ENCODE measurements around the gene SULT1C3. TPM values are rescaled to one million over a fixed set of nuclear protein-coding genes. Genes with fewer than 3 reads are reported as not detected.

SULT1C3 gene
- total and polyA plus RNA-seq, 2 of the 13 experiments (the other 11 are each of a cell fraction or from before 2014, with no cell fraction given): not detected

DNA sequence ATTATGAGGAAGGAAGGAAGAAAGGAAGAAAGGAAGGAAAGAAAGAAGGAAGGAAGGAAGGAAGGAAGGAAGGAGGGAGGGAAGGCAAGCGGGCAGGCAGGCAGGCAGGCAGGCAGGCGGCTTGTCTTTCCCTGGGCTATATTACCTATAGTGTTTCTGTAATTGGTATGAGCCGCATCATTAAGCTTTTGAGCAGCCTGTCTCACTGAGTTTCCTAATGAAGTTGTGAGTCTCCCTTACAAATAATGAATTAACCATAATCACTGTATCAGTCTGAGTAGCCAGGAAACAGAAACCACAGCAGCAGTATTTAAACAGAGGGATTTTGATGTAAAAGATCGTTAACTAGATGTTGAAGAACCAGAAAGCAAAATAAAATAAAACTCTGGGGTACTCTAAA is 11.8 kb upstream of the SULT1C3 start (continued):
- TF ChIP-seq TRAFD1 (CRISPR knock-in tag; IDR thresholded peaks at IDR 0.05; ENCODE audit: borderline replicate concordance) (no peak), GABPA (IDR thresholded peaks at IDR 0.05; ENCODE audit: low read depth, low read length) (no peak), GABPA (CRISPR knock-in tag; IDR thresholded peaks at IDR 0.05; ENCODE audit: low read depth) (no peak), RXRA (CRISPR knock-in tag; IDR thresholded peaks at IDR 0.05) (no peak), EEA1 (CRISPR knock-in tag; IDR thresholded peaks at IDR 0.05; ENCODE audit: borderline replicate concordance) (no peak), GTF2F1 (IDR thresholded peaks at IDR 0.05; ENCODE audit: low read length) (no peak)
- TF ChIP-seq, protein P1, sequence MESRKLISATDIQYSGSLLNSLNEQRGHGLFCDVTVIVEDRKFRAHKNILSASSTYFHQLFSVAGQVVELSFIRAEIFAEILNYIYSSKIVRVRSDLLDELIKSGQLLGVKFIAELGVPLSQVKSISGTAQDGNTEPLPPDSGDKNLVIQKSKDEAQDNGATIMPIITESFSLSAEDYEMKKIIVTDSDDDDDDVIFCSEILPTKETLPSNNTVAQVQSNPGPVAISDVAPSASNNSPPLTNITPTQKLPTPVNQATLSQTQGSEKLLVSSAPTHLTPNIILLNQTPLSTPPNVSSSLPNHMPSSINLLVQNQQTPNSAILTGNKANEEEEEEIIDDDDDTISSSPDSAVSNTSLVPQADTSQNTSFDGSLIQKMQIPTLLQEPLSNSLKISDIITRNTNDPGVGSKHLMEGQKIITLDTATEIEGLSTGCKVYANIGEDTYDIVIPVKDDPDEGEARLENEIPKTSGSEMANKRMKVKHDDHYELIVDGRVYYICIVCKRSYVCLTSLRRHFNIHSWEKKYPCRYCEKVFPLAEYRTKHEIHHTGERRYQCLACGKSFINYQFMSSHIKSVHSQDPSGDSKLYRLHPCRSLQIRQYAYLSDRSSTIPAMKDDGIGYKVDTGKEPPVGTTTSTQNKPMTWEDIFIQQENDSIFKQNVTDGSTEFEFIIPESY (CRISPR knock-in tag; IDR thresholded peaks at IDR 0.05): no peak

DNA sequence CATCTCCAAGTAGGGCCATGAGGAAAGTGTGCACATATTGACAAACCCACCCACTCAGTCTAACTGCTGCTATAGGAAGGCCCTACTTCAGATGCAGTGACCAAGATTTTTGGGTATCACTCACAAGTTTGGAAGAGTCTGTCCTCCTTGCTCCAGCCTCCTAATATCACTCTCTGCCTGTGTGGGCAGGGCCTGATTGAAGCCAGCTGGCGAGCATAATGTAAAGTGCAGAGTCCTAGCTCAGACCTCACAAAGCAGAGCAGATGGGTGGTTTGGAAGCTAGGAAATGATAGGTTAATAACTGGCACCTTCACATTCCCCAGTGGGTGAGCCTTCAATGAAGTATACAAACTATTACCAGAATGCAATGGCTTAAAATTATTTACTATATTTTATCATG is 11.2 kb upstream of the SULT1C3 start:
- no peak overlapping the region for H3K4me2 ChIP-seq (ENCODE audit: low read depth, low read length)
- in situ Hi-C loops (cut with HindIII; ENCODE audit: extremely low pct_ligation_motif_present, low pct_unique_long_range_greater_than_20kb) (no loop called here), intact Hi-C loops (cut with micrococcal nuclease; ENCODE audit: unreplicated experiment) (no loop called here)
- H3K27ac ChIP-seq (ENCODE audit: extremely low read length, insufficient read depth, low read length): no peak overlapping the region
- no peaks in the 10 kb centered on the region for H3K79me2 ChIP-seq (ENCODE audit: insufficient read depth, low read length)
- DNase-seq (ENCODE audit: low spot score) (no peak), ATAC-seq (no peak), FAIRE-seq (no peak)
- H3K4me1 ChIP-seq (ENCODE audit: insufficient read depth, low read length): no peaks in the 10 kb centered on the region
- peaks cover 7% of the 10 kb centered on the region for H3K9me3 ChIP-seq (ENCODE audit: low read length)
- H3K9ac ChIP-seq (ENCODE audit: insufficient read depth, low read depth, low read length): no peak overlapping the region
- H4K20me1 ChIP-seq (ENCODE audit: insufficient read depth, low read length): no peaks in the 10 kb centered on the region
- no TSS peak for BruUV-seq (replicated peaks)
- ChIA-PET POLR2A (no interaction called here), CTCF (ENCODE audit: low intra/inter-chr PET ratio, low total read pairs) (no interaction called here)
- no peaks in the 10 kb centered on the region for H3K27me3 ChIP-seq (ENCODE audit: control insufficient read depth in 1 of 2, insufficient read depth in 2 of 2, low read length in 2 of 2)
- no peak overlapping the region for H3K4me3 ChIP-seq (replicated peaks in 1 of 3; ENCODE audit: insufficient read depth in 1 of 3, low read depth in 2 of 3, low read length in 3 of 3)
- no peak overlapping the region for H2AFZ ChIP-seq (ENCODE audit: low read length)
- no peaks in the 10 kb centered on the region for H3K36me3 ChIP-seq (replicated peaks in 1 of 2; ENCODE audit: control insufficient read depth in 1 of 2, insufficient read depth in 2 of 2, low read length in 2 of 2)
- WGBS (ENCODE audit: low lambda C conversion rate): 0% methylated on average over 1 of the region's 1 CpG
- TF ChIP-seq ZNF616 (CRISPR knock-in tag; IDR thresholded peaks at IDR 0.05; ENCODE audit: low read depth) (no peak), ZNF597 (CRISPR knock-in tag; IDR thresholded peaks at IDR 0.05) (no peak), TCF7 (IDR thresholded peaks at IDR 0.05; ENCODE audit: low read depth) (no peak), ZNF670 (CRISPR knock-in tag; IDR thresholded peaks at IDR 0.05; ENCODE audit: borderline replicate concordance) (no peak), IKZF4 (CRISPR knock-in tag; IDR thresholded peaks at IDR 0.05; ENCODE audit: borderline replicate concordance, low read depth, not compliant biosample characterization) (no peak), MAFG (CRISPR knock-in tag; IDR thresholded peaks at IDR 0.05) (no peak)
- TF ChIP-seq, protein P2, sequence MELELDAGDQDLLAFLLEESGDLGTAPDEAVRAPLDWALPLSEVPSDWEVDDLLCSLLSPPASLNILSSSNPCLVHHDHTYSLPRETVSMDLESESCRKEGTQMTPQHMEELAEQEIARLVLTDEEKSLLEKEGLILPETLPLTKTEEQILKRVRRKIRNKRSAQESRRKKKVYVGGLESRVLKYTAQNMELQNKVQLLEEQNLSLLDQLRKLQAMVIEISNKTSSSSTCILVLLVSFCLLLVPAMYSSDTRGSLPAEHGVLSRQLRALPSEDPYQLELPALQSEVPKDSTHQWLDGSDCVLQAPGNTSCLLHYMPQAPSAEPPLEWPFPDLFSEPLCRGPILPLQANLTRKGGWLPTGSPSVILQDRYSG (CRISPR knock-in tag; IDR thresholded peaks at IDR 0.05): no peak
- TF ChIP-seq, protein P3, sequence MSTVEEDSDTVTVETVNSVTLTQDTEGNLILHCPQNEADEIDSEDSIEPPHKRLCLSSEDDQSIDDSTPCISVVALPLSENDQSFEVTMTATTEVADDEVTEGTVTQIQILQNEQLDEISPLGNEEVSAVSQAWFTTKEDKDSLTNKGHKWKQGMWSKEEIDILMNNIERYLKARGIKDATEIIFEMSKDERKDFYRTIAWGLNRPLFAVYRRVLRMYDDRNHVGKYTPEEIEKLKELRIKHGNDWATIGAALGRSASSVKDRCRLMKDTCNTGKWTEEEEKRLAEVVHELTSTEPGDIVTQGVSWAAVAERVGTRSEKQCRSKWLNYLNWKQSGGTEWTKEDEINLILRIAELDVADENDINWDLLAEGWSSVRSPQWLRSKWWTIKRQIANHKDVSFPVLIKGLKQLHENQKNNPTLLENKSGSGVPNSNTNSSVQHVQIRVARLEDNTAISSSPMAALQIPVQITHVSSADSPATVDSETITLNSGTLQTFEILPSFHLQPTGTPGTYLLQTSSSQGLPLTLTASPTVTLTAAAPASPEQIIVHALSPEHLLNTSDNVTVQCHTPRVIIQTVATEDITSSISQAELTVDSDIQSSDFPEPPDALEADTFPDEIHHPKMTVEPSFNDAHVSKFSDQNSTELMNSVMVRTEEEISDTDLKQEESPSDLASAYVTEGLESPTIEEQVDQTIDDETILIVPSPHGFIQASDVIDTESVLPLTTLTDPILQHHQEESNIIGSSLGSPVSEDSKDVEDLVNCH (CRISPR knock-in tag; IDR thresholded peaks at IDR 0.05): no peak

Measured in HepG2 (cell line).